OCI-LY7 (cell line): ENCODE measurements around the gene SLC13A3. TPM values are rescaled to one million over a fixed set of nuclear protein-coding genes. Genes with fewer than 3 reads are reported as not detected.

Source experiments
- BruUV-seq: library from RNA; stranded (reverse); fragments of 400-500 nt; replicated peaks from 2 replicates; lab custom pipeline; 2021; lab: Mats Ljungman, UMichigan
- CTCF ChIA-PET: fragments of 300-600 bp; sonication (Branson Sonifier 250); formaldehyde crosslinking; loops from one replicate; lab custom pipeline; 2022; ENCODE audit warnings: antibody characterized with exemption; ENCODE audit not compliant: unreplicated experiment; lab: Charles Lee
- POLR2A ChIA-PET: fragments of 300-600 bp; sonication (Branson Sonifier 250); formaldehyde crosslinking; loops from one replicate; lab custom pipeline; 2022; ENCODE audit warnings: antibody characterized with exemption; lab: Charles Lee
- DNase-seq: peaks from one replicate; pipeline ENCODE4 v3.0.0-alpha.2; 2015; ENCODE audit warnings: low spot score
- H2AFZ ChIP-seq: fragments of 200-600 bp; sonication (generic), shearing (Covaris generic); 2 replicates; pipeline ENCODE4 v1.6.1; 2014; ENCODE audit warnings: mild to moderate bottlenecking, antibody characterized with exemption, low read length, moderate library complexity
- H3K27ac ChIP-seq: fragments of 200-600 bp; sonication (generic); 2 replicates; pipeline ENCODE4 v1.5.1; 2014; ENCODE audit warnings: mixed run types, low read depth, mild to moderate bottlenecking, moderate library complexity, low read length, inconsistent platforms; ENCODE audit not compliant: poor library complexity, severe bottlenecking
- H3K36me3 ChIP-seq: fragments of 200-600 bp; sonication (generic); 2 replicates; pipeline ENCODE4 v1.6.1; 2014; ENCODE audit warnings: mild to moderate bottlenecking, antibody characterized with exemption, low read length, moderate library complexity, mixed read lengths; ENCODE audit not compliant: insufficient read depth
- H3K4me1 ChIP-seq: fragments of 200-600 bp; sonication (generic); 2 replicates; pipeline ENCODE4 v1.5.1; 2014; ENCODE audit warnings: mild to moderate bottlenecking, low read length; ENCODE audit not compliant: insufficient read depth, poor library complexity, severe bottlenecking
- H3K4me2 ChIP-seq: fragments of 200-600 bp; sonication (generic); 2 replicates; pipeline ENCODE4 v1.6.1; 2014; ENCODE audit warnings: mild to moderate bottlenecking, low read length
- H3K4me3 ChIP-seq: fragments of 200-600 bp; sonication (generic); 2 replicates; pipeline ENCODE4 v1.5.1; 2014; ENCODE audit warnings: mild to moderate bottlenecking, low read depth, low read length; ENCODE audit not compliant: poor library complexity, severe bottlenecking
- H3K79me2 ChIP-seq: fragments of 200-600 bp; sonication (generic); 2 replicates; pipeline ENCODE4 v1.6.1; 2016; ENCODE audit warnings: low read depth, mild to moderate bottlenecking, low read length, moderate library complexity, mixed read lengths; ENCODE audit not compliant: insufficient read depth
- H3K9me2 ChIP-seq: fragments of 200-600 bp; sonication (generic); 2 replicates; pipeline ENCODE4 v1.6.1; 2016; ENCODE audit warnings: mild to moderate bottlenecking, low read length, mixed read lengths; ENCODE audit not compliant: insufficient read depth
- H3K9me3 ChIP-seq: fragments of 200-600 bp; sonication (generic); 2 replicates; pipeline ENCODE4 v1.6.1; 2014; ENCODE audit warnings: mild to moderate bottlenecking, mixed run types, low read length, mixed read lengths
- H4K20me1 ChIP-seq: fragments of 200-600 bp; sonication (generic); 2 replicates; pipeline ENCODE4 v1.6.1; 2014; ENCODE audit warnings: mild to moderate bottlenecking, antibody characterized with exemption, low read length, moderate library complexity, mixed read lengths; ENCODE audit not compliant: insufficient read depth
- EZH2phosphoT487 ChIP-seq: fragments of 200-600 bp; sonication (generic); IDR thresholded peaks from 2 replicates; pipeline ENCODE4 v1.6.1; 2018; ENCODE audit warnings: low read depth, borderline replicate concordance, mild to moderate bottlenecking, mixed run types, antibody characterized with exemption, low read length, moderate library complexity, mixed read lengths
- intact Hi-C: fragments of 100-400 bp; cut with micrococcal nuclease; formaldehyde crosslinking; loops from one replicate; pipeline ENCODE4 v1.10.0; 2022; ENCODE audit not compliant: unreplicated experiment
- total RNA-seq, 2 experiments: library from RNA; depleted of rRNA in 1 of 2; stranded (reverse); fragments of >200 nt in 1 of 2; shearing (Covaris generic) in 1 of 2; gene quantifications; 2 replicates each; pipeline ENCODE4 v1.2.3, GENCODE V29; 2014 to 2022
- TF ChIP-seq, protein P1 (sequence below): fragments of 200-600 bp; sonication (generic); conservative IDR thresholded peaks from 2 replicates; pipeline ENCODE4 v1.5.1; 2014; ENCODE audit warnings: mild to moderate bottlenecking, antibody characterized with exemption, low read length, moderate library complexity, mixed read lengths

SLC13A3 gene
- total RNA-seq, 2 experiments from 2014 or later, result not detected

DNA sequence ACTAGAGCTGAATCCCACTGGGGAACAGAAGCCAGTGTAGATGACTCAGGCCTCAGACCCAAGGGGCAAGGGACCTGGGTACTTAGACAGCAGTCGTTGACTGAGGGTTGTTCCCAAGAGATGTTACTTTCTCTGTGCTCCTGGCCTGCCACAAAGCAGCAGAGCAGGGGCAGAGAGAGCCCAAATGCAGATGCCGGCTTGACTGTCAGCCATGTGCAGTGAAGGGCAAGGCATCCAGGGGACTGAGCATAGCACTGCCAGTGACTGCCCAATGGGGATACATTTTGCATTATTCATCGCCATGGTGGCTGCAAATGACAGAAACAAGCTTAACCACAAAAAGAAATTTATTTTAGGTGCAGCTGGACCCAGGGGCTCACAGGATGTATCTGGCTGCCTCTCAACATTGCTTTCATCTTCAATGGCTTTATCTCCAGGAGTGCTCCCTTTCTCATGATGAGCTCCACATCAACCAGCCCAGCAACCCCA, 45.6 kb upstream of the SLC13A3 start:
- ChIA-PET POLR2A (interaction anchor here (0.8 kb wide), 1 partner anchor 10 kb away, joined by 3 read pairs; no protein-coding TSS in a partner anchor), CTCF (no interaction called here)
- peak; percentile 40 for DNase-seq
- BruUV-seq, result no TSS peak
- 0 out of 2 replicates have a peak overlapping the region, but pooled peaks have one; percentile 20 for H3K4me2 ChIP-seq
- no peaks in the 10 kb centered on the region for H3K79me2 ChIP-seq
- H3K4me3 ChIP-seq, result no peak overlapping the region
- no peak overlapping the region for H3K27ac ChIP-seq
- H3K4me1 ChIP-seq, result peaks cover 14% of the 10 kb centered on the region
- peaks cover 1% of the 10 kb centered on the region; the same call in 1 of the 2 replicates for H3K9me3 ChIP-seq
- no peaks in the 10 kb centered on the region for H4K20me1 ChIP-seq
- intact Hi-C loops, result no loop called here
- no peaks in the 10 kb centered on the region for H3K9me2 ChIP-seq
- no peak for TF ChIP-seq EZH2phosphoT487
- TF ChIP-seq, protein P1, sequence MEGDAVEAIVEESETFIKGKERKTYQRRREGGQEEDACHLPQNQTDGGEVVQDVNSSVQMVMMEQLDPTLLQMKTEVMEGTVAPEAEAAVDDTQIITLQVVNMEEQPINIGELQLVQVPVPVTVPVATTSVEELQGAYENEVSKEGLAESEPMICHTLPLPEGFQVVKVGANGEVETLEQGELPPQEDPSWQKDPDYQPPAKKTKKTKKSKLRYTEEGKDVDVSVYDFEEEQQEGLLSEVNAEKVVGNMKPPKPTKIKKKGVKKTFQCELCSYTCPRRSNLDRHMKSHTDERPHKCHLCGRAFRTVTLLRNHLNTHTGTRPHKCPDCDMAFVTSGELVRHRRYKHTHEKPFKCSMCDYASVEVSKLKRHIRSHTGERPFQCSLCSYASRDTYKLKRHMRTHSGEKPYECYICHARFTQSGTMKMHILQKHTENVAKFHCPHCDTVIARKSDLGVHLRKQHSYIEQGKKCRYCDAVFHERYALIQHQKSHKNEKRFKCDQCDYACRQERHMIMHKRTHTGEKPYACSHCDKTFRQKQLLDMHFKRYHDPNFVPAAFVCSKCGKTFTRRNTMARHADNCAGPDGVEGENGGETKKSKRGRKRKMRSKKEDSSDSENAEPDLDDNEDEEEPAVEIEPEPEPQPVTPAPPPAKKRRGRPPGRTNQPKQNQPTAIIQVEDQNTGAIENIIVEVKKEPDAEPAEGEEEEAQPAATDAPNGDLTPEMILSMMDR, result no peak
- H2AFZ ChIP-seq, result peak overlapping the region; percentile 53; the same call in 1 of the 2 replicates
- no peaks in the 10 kb centered on the region for H3K36me3 ChIP-seq

DNA sequence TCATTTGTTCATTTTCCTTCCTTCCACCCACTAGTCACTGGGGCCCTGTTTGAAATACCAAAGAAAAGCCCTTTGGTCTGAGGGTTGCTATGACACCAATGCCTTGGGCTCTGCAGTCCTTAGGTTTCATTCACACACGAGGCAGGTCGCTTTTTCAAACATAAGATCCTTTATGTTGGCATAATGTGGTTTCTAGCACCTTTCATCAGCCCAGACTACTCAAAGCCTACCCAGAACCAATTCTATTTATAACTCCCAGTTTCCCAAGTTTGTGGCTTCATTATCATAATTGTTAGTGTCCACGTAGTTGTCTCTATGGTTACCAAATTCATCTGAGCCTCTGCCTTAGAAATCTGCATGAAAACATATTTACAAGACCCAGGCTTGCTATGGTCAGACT, 44.6 kb upstream of the SLC13A3 start:
- no peaks in the 10 kb centered on the region for H3K9me2 ChIP-seq
- no peak overlapping the region for H2AFZ ChIP-seq
- H4K20me1 ChIP-seq, result no peaks in the 10 kb centered on the region
- ChIA-PET POLR2A (no interaction called here), CTCF (no interaction called here)
- H3K36me3 ChIP-seq, result no peaks in the 10 kb centered on the region
- no peak overlapping the region for H3K4me2 ChIP-seq
- peaks cover 14% of the 10 kb centered on the region for H3K4me1 ChIP-seq
- no peak overlapping the region for H3K27ac ChIP-seq
- peaks cover 11% of the 10 kb centered on the region; the same call in 1 of the 2 replicates for H3K9me3 ChIP-seq
- TF ChIP-seq EZH2phosphoT487, result no peak
- TF ChIP-seq, protein P1, result no peak
- intact Hi-C loops, result no loop called here
- no peaks in the 10 kb centered on the region for H3K79me2 ChIP-seq
- BruUV-seq, result no TSS peak
- H3K4me3 ChIP-seq, result no peak overlapping the region
- no peak for DNase-seq

DNA sequence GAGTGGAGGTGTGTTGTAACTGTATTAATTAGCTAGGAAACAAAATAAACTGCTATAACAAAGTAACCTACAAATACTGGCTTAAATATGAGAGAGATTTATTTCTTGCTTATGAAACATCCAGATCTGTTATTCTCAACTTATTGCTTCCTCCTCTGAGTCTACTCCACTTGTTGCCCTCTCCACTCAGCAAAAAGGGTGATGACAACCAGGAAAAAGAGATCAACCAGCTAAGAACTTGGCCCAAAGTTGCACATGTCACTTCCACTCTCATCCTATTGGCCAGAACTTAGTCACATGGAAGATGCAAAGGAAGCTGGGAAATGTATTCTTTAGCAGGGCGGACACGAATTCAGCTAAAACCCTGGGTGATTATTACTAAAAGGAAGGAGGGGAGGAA, 43.2 kb upstream of the SLC13A3 start:
- intact Hi-C loops, result no loop called here

More for the DNA sequence above, 43.2 kb upstream of the SLC13A3 start:
- Histone ChIP-seq H3K79me2 (no peaks in the 10 kb centered on the region), H3K4me3 (no peak overlapping the region), H3K9me3 (peaks cover 11% of the 10 kb centered on the region; the same call in 1 of the 2 replicates), H4K20me1 (no peaks in the 10 kb centered on the region), H2AFZ (peak overlapping the region; percentile 90), H3K4me1 (peaks cover 23% of the 10 kb centered on the region), H3K4me2 (peak overlapping the region; percentile 45), H3K27ac (peak overlapping the region; percentile 24), H3K36me3 (no peaks in the 10 kb centered on the region), H3K9me2 (no peaks in the 10 kb centered on the region)
- TF ChIP-seq EZH2phosphoT487, result no peak
- TF ChIP-seq, protein P1, result no peak
- DNase-seq, result peak; percentile 61
- BruUV-seq, result no TSS peak
- ChIA-PET CTCF (interaction anchor here (1.7 kb wide), 1 partner anchor 9 kb away, joined by 3 read pairs; no protein-coding TSS in a partner anchor), POLR2A (interaction anchor here (0.7 to 1.0 kb wide), 2 partner anchors 9 kb away, joined by 3 read pairs; no protein-coding TSS in a partner anchor)
